COLO668 (cell line): ENCODE measurements around the gene FADS3.

ENCODE experiments used
- DNase-seq: peaks from one replicate; lab custom pipeline; 2025; ENCODE audit not compliant: unreplicated experiment; lab: John Stamatoyannopoulos, UW

FADS3 gene

DNA sequence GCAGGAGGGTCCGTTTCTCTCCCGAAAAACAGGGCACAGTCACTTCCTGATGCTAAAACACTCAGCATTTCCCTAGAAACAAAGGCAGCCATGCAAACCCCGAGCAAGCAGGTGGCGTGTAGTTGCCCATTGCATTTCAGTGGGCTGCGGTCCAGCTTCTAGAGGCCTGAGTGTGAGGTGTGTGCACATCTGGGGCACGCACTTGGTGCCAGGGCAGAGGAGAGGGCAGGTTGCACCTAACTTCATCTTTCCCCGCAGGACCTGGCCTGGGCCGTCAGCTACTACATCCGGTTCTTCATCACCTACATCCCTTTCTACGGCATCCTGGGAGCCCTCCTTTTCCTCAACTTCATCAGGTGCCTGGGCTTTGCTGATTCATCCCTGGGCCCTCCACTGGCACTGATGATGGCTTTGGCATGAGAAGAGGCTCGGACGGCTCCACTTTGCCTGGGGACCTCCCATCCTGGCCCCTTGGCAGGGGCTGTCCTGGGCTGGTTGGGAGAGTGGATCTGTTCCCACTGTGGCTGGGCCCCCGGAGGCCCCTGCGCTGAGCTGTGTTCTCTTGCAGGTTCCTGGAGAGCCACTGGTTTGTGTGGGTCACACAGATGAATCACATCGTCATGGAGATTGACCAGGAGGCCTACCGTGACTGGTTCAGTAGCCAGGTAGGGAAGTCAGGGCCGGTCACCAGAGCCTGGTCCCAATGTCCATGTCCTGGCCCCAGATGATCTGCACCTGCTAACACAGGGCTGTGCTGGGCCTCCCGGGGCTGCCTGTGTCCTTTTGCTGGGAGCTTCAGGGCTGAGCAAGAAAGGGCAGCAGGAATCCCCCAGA is 28.4 kb downstream of the FADS3 start:
- no peak for DNase-seq

- DNase-seq, result no peak
Observed at GRCh38 chr11:61861634-61862033, 29.7 kb downstream of the FADS3 start.

DNA sequence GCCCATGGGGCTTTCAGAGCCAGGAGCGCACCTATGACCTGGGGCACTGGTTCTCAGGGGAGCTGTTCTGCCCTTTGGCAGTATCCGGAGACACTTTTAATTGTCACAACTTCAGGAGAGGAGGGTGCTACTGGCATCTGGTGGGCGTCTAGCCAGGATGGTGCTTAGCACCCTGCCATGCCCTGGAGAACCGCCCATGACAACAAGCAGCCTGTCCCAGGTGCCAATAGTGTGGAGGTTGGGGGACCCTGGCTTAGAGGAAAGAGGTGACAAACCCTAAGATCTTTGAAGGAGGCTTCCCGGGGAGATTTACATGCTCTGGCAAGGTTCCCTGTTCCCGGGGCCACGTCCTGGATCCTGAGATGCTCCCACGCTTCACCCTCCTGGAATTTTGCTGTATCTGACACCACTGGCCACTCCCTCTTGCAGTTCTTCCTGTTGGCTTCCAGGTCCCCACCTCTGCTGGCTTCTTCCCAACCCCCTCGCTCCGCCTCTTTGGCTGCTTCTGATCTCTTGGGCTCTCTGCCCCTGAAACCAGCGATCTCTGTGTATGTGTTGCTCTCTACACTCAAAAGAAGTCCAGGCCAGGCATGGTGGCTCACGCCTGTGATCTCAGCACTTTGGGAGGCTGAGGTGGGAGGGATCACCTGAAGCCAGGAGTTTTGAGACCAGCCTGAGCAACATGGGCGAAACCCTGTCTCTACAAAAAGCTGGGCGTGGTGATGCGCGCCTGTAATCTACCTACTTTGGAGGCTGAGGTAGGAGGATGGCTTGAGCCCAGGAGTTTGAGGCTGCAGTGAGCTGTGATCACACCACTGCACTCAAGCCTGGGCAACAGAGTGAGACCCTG is 31.1 kb downstream of the FADS3 start:
- DNase-seq, result no peak

DNA sequence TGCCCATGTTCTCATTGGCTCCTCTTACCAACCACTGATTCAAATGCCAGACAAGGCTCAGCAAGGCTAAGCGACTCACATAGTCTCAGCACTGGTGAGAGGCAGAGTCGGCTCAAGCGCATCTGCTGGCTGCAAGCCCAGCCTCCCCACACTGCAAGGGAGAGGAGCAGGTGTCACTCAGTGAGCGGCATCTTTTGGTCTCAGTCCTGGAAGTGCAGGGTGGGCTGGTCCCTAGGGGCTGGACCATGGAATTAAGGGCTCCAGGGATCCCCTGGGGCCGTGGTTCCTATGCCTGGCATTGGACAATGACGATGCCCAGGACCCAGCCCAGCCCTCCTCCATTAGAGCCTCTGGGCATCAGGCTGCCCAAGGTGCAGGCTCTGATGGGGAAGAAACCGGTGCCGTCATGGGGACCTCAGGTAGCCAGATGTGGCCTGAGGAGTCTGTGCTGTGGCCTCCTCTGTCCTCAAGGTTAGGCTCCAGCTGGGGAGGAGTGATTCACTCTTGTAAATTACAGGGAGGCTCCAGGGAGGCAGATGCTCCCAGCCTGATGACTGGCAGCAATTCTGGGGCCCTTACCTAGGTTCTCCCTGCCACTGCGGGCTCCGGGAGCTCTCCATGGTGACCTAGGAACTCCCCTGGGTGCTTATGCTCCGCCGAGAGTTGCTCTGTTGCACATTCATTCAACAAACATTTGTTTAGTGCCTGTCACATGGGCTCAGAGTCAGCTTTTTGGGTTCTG is 35.2 kb downstream of the FADS3 start:
- DNase-seq, result no peak

DNA sequence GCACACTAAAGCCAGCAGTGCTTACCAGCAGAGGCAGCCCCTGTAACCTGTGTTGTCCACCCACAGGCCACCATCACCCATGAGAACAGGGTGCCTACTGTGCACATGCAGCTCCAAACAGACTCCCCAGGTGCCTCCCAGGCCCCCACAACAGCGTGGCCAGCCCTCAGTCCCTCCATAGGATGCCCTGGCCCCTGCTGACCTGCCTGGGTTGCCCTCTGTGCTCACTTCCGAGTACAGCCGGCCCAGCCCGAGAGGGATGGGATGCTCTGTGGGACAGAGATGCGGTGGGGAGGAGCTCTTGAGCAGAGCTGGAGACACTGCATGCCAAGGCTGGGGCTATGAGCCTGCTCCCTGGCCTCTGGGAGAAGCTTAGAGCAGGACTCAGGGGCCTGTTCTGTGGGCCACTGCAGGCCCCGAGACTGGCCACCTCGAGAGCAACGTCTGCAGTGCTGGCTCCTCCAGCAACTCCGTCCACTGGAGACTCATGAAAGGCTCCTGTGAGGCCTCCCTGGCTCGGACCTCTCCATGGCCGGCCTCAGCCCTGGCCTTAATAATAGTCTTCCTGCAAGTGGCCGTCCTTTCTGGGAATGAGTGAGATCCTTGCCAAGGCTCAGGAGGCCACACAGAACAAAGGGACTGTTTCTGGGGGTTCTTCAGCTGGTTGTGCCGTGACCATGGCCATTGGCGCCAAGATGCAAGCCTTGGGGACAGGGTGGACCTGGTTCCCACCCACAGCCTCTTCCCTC is 36.2 kb downstream of the FADS3 start:
- no peak for DNase-seq

DNA sequence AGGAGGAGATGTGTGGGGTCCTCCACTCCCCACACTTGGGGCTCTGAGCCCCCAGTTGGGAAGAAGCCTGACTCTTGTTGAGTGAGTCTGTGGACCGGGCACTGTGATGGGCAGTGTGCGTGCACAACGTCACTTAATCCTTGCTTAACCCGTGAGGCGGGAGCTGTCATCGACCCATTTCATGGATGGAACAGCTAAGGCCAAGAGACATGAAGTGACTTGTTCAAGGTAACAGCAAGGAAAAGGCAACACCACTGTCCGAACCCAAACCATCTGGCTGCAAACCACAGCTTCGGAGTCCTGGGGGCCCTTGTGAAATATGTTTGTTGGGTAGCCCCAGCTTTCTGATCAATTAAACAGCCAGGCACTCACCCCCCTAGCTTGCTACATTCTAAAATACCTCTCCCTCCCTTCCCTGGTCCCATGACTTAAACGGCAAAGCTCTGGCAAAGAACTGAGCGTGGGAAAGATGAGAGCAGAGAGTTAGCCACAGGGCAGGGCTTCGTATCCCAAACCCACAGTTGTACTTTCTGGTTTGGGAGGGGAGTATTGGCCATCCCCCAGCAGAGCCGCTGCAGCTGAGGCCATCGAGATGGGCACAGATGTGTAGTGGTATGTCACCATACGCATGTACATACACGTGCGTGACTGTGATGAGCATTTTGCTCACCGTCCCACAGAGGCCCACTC is 37.0 kb downstream of the FADS3 start:
- no peak for DNase-seq

- no peak for DNase-seq
Observed at GRCh38 chr11:61853698-61854169, 37.6 kb downstream of the FADS3 start.

- no peak for DNase-seq
Observed at GRCh38 chr11:61851900-61852295, 39.4 kb downstream of the FADS3 start.

- no peak for DNase-seq
Observed at GRCh38 chr11:61851113-61851899, 40.0 kb downstream of the FADS3 start.

GRCh38 chr11:61850687-61851086 is 40.7 kb downstream of the FADS3 start:
- DNase-seq, result no peak

GRCh38 chr11:61848631-61849030 is 42.7 kb downstream of the FADS3 start:
- no peak for DNase-seq

GRCh38 chr11:61847914-61848581 is 43.3 kb downstream of the FADS3 start:
- DNase-seq, result no peak

GRCh38 chr11:61846362-61847020 is 44.9 kb downstream of the FADS3 start:
- DNase-seq, result no peak

DNA sequence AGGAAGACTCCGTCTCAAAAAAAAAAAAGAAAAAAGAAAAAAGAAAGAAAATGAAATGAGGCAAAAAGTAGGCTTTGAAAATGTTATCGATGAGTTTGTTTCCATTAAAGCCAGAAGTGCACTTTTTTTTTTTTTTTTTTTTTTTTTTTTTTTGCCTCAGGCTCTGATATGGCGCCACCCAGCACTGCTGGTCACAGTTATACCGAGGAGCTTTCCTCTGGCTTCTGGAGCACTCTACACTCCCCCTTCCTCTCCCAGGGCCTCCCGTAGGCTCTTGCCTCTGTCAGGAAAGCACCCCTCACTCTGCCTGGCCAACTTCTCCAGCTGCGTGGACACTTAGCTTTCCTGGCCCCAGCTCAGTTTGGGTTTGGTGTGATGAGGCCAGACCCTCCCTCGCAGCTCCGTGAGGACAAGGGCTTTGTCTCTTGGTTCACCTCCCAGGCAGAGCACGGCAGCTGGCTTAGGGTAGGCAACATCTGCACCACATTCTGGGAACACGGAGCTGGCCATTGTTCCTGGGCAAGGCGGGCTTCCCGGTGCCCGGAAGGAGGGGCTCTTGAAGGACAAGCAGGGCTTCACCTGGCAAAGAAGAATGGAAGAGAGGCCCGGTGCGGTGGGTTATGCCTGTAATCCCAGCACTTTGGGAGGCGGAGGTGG is 46.3 kb downstream of the FADS3 start:
- DNase-seq, result no peak

DNA sequence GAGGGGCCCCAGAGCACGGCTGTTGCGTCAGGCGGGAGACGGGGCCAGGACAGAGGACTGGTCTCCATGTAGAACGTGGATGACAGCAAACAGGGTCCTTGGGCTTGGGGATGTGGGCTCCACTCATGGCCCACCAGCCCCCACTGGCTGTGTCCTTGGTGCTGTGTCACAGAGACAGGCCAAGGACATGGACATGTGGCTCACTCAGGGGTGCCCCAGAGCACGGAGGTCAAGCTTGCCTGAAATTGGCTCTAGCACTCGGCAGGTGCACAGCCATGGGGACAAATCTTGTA is 48.9 kb downstream of the FADS3 start:
- DNase-seq, result no peak

GRCh38 chr11:61841636-61842527 is 49.5 kb downstream of the FADS3 start:
- no peak for DNase-seq

- no peak for DNase-seq
Observed at GRCh38 chr11:61840371-61840770, 51.0 kb downstream of the FADS3 start.
